SK-N-SH (cell line): Measurements from ENCODE around the gene FKRP. TPM values are rescaled to one million over a fixed set of nuclear protein-coding genes. Genes with fewer than 3 reads are reported as not detected.

Source experiments
- CTCF ChIA-PET: fragments of 300-600, 350-600 bp; formaldehyde crosslinking; extraction: SDS; loops from one replicate; lab custom pipeline; 2021; lab: Yijun Ruan, JAX
- POLR2A ChIA-PET: fragments of 350-600 bp; sonication (Branson Sonifier 250); formaldehyde crosslinking; extraction: SDS; loops from one replicate; lab custom pipeline; 2020; ENCODE audit warnings: antibody characterized with exemption, inconsistent platforms; lab: Yijun Ruan, JAX
- DNase-seq: peaks from one replicate; pipeline ENCODE4 v3.0.0; 2012
- H2AFZ ChIP-seq: fragments of 200-600 bp; sonication (generic); 2 replicates; pipeline ENCODE4 v1.8.1; 2016; ENCODE audit warnings: antibody characterized with exemption, mild to moderate bottlenecking, low read depth
- H3F3A ChIP-seq: fragments of 200-600 bp; sonication (generic); replicated peaks from 2 replicates; pipeline ENCODE3; 2016; ENCODE audit warnings: antibody characterized with exemption, mild to moderate bottlenecking; ENCODE audit not compliant: insufficient read depth
- H3K27ac ChIP-seq, 2 experiments: fragments of 200-500 bp in 1 of 2; fragments of 200-600 bp in 1 of 2; sonication (Bioruptor generic) in 1 of 2; sonication (generic), shearing (Covaris generic) in 1 of 2; 2 replicates each; pipeline versions ENCODE4 v1.5.1 to v1.6.1; 2014 to 2016; ENCODE audit warnings: low read depth in 2 of 2, inconsistent platforms in 1 of 2, low read length in 1 of 2, mild to moderate bottlenecking in 1 of 2, mixed read lengths in 1 of 2
- H3K27me3 ChIP-seq: fragments of 200-600 bp; sonication (generic), shearing (Covaris generic); 2 replicates; pipeline ENCODE4 v1.6.1; 2016; ENCODE audit warnings: mixed run types; ENCODE audit not compliant: insufficient read depth
- H3K36me3 ChIP-seq, 2 experiments: fragments of 200-500 bp in 1 of 2; fragments of 200-600 bp in 1 of 2; sonication (Bioruptor generic) in 1 of 2; sonication (generic) in 1 of 2; replicated peaks in 1 of 2; 2 replicates each; pipeline versions ENCODE3 to v1.5.1; 2014 to 2016; ENCODE audit warnings: low read length in 1 of 2, mild to moderate bottlenecking in 1 of 2; ENCODE audit not compliant: insufficient read depth in 2 of 2, control insufficient read depth in 1 of 2
- H3K4me1 ChIP-seq, 2 experiments: fragments of 200-500 bp in 1 of 2; fragments of 200-600 bp in 1 of 2; sonication (Bioruptor generic) in 1 of 2; sonication (generic), shearing (Covaris generic) in 1 of 2; 2 replicates each; pipeline versions ENCODE4 v1.5.1 to v1.6.1; 2014 to 2016; ENCODE audit warnings: low read depth in 1 of 2, low read length in 1 of 2, mixed run types in 1 of 2; ENCODE audit not compliant: insufficient read depth in 2 of 2, control insufficient read depth in 1 of 2
- H3K4me2 ChIP-seq: fragments of 200-600 bp; sonication (generic), shearing (Covaris generic); 2 replicates; pipeline ENCODE4 v1.6.1; 2017; ENCODE audit warnings: mixed run types
- H3K4me3 ChIP-seq, 2 experiments: fragments of 200-500 bp in 1 of 2; fragments of 200-600 bp in 1 of 2; sonication (Bioruptor generic) in 1 of 2; sonication (generic), shearing (Covaris generic) in 1 of 2; 2 replicates each; pipeline versions ENCODE4 v1.5.1 to v1.8.1; 2014 to 2016; ENCODE audit warnings: low read depth in 2 of 2, inconsistent platforms in 1 of 2, low read length in 1 of 2, mild to moderate bottlenecking in 1 of 2, mixed read lengths in 1 of 2, moderate library complexity in 1 of 2
- H3K79me2 ChIP-seq: fragments of 200-600 bp; sonication (generic); 2 replicates; pipeline ENCODE4 v1.8.1; 2017; ENCODE audit warnings: mild to moderate bottlenecking; ENCODE audit not compliant: insufficient read depth
- H3K9ac ChIP-seq: fragments of 200-600 bp; sonication (generic); 2 replicates; pipeline ENCODE4 v1.6.1; 2017; ENCODE audit warnings: mixed run types
- H3K9me2 ChIP-seq: fragments of 200-600 bp; sonication (generic); 2 replicates; pipeline ENCODE4 v1.6.1; 2017; ENCODE audit warnings: mixed run types
- H3K9me3 ChIP-seq: fragments of 200-600 bp; sonication (generic); 2 replicates; pipeline ENCODE4 v1.6.1; 2017; ENCODE audit warnings: mixed run types, mild to moderate bottlenecking, moderate library complexity
- H4K20me1 ChIP-seq: fragments of 200-600 bp; sonication (generic); 2 replicates; pipeline ENCODE4 v1.6.1; 2017; ENCODE audit warnings: mild to moderate bottlenecking, mixed run types; ENCODE audit not compliant: insufficient read depth
- EP300 ChIP-seq, 2 experiments: IDR thresholded peaks; 2 replicates each; pipeline versions ENCODE4 v1.4.0 to v1.6.1; 2012; ENCODE audit warnings: borderline replicate concordance in 1 of 2, low read depth in 1 of 2, low read length in 1 of 2
- FOSL2 ChIP-seq: IDR thresholded peaks from 2 replicates; pipeline ENCODE4 v1.4.0; 2012; ENCODE audit warnings: low read depth, mild to moderate bottlenecking, moderate library complexity, borderline replicate concordance
- FOXM1 ChIP-seq: IDR thresholded peaks from 2 replicates; pipeline ENCODE4 v1.4.0; 2012; ENCODE audit warnings: low read depth, mild to moderate bottlenecking
- IRF3 ChIP-seq: fragments of 150-350 bp; IDR thresholded peaks from 2 replicates; pipeline ENCODE4 v1.6.1; 2016; ENCODE audit warnings: mild to moderate bottlenecking, low read depth, low read length
- JUND ChIP-seq: IDR thresholded peaks from 2 replicates; pipeline ENCODE4 v1.4.0; 2012
- NFIC ChIP-seq: IDR thresholded peaks from 2 replicates; pipeline ENCODE4 v1.4.0; 2012; ENCODE audit warnings: borderline replicate concordance
- NRF1 ChIP-seq: IDR thresholded peaks from 2 replicates; pipeline ENCODE4 v1.6.1; 2012; ENCODE audit warnings: low read depth, mild to moderate bottlenecking, low read length
- POLR2AphosphoS5 ChIP-seq: IDR thresholded peaks from 2 replicates; pipeline ENCODE4 v1.6.1; 2012; ENCODE audit warnings: low read depth, low read length
- RCOR1 ChIP-seq: fragments of 150-350 bp; IDR thresholded peaks from 2 replicates; pipeline ENCODE4 v1.6.1; 2017; ENCODE audit warnings: antibody characterized with exemption, low read length
- REST ChIP-seq: IDR thresholded peaks from 2 replicates; pipeline ENCODE4 v1.6.1; 2012; ENCODE audit warnings: mild to moderate bottlenecking, low read depth, low read length, moderate library complexity
- RFX5 ChIP-seq: IDR thresholded peaks from 2 replicates; pipeline ENCODE4 v1.6.1; 2012; ENCODE audit warnings: mild to moderate bottlenecking, improper control_type of control experiment, low read length
- RXRA ChIP-seq: IDR thresholded peaks from 2 replicates; pipeline ENCODE4 v1.4.0; 2012; ENCODE audit warnings: low read depth, mild to moderate bottlenecking, borderline replicate concordance
- TAF1 ChIP-seq: IDR thresholded peaks from 2 replicates; pipeline ENCODE4 v1.6.1; 2012; ENCODE audit warnings: low read depth, mild to moderate bottlenecking, low read length, moderate library complexity, borderline replicate concordance
- TCF12 ChIP-seq: IDR thresholded peaks from 2 replicates; pipeline ENCODE4 v1.4.0; 2012
- USF1 ChIP-seq: IDR thresholded peaks from 2 replicates; pipeline ENCODE4 v1.4.0; 2012; ENCODE audit warnings: low read depth, borderline replicate concordance
- USF2 ChIP-seq: fragments of 150-350 bp; IDR thresholded peaks from 2 replicates; pipeline ENCODE4 v1.6.1; 2017; ENCODE audit warnings: antibody characterized with exemption, low read length, low read depth, borderline replicate concordance
- WGBS: methylation state at CpG from one replicate; pipeline ENCODE4 v1.1.6; 2017; ENCODE audit warnings: low lambda C conversion rate; 5-methylcytosine and 5-hydroxymethylcytosine counted together
- polyA plus RNA-seq, 3 experiments: library from polyadenylated mRNA; depleted of rRNA; stranded (reverse); fragments of >200 nt; gene quantifications; 2 replicates each; pipeline ENCODE4 v1.2.3, GENCODE V29; 2012
- TF ChIP-seq, protein P1 (sequence below): fragments of 200-600 bp; sonication (generic); IDR thresholded peaks from 2 replicates; pipeline ENCODE4 v1.6.1; 2017; ENCODE audit warnings: antibody characterized with exemption, mild to moderate bottlenecking, moderate library complexity
- TF ChIP-seq, protein P2 (sequence below): IDR thresholded peaks from 2 replicates; pipeline ENCODE4; 2012
- TF ChIP-seq, protein P3 (sequence below): IDR thresholded peaks from 2 replicates; pipeline ENCODE4 v1.4.0; 2012; ENCODE audit warnings: low read depth

Gene FKRP
- polyA plus RNA-seq, 1 of the 3 experiments (the other 2 are of a cell fraction): 37.3 TPM

GRCh38 chr19:46727757-46728156 is 18.1 kb upstream of the FKRP start (continued):
- TF ChIP-seq, protein P1, sequence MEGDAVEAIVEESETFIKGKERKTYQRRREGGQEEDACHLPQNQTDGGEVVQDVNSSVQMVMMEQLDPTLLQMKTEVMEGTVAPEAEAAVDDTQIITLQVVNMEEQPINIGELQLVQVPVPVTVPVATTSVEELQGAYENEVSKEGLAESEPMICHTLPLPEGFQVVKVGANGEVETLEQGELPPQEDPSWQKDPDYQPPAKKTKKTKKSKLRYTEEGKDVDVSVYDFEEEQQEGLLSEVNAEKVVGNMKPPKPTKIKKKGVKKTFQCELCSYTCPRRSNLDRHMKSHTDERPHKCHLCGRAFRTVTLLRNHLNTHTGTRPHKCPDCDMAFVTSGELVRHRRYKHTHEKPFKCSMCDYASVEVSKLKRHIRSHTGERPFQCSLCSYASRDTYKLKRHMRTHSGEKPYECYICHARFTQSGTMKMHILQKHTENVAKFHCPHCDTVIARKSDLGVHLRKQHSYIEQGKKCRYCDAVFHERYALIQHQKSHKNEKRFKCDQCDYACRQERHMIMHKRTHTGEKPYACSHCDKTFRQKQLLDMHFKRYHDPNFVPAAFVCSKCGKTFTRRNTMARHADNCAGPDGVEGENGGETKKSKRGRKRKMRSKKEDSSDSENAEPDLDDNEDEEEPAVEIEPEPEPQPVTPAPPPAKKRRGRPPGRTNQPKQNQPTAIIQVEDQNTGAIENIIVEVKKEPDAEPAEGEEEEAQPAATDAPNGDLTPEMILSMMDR: no peak
- TF ChIP-seq EP300 (IDR thresholded peaks at IDR 0.05; ENCODE audit: borderline replicate concordance in 1 of 2, low read depth in 1 of 2, low read length in 1 of 2) (no peak), NRF1 (no peak)

- H3F3A ChIP-seq: peaks cover 6% of the 10 kb centered on the region
- H3K4me1 ChIP-seq: peaks cover 3 to 10% of the 10 kb centered on the region in 2 experiments; a peak in 2 of 4 replicates
- H3K9me2 ChIP-seq: no peaks in the 10 kb centered on the region
- DNase-seq: no peak
- peaks cover 20 to 85% of the 10 kb centered on the region in 2 experiments for H3K36me3 ChIP-seq
- POLR2A ChIA-PET: interaction anchor here (0.6 to 1.4 kb wide), 3 partner anchors 16 to 54 kb away, joined by 3 to 5 read pairs (median 3); no protein-coding TSS in a partner anchor
- TF ChIP-seq FOSL2 (no peak), FOXM1 (no peak), RCOR1 (no peak), TAF1 (no peak), USF1 (no peak), NRF1 (no peak), RXRA (no peak), USF2 (no peak), REST (no peak), NFIC (no peak), EP300 (IDR thresholded peaks at IDR 0.05; ENCODE audit: borderline replicate concordance in 1 of 2, low read depth in 1 of 2, low read length in 1 of 2) (no peak), JUND (no peak), POLR2AphosphoS5 (no peak), RFX5 (no peak), IRF3 (no peak), TCF12 (no peak)
- TF ChIP-seq, protein P2, sequence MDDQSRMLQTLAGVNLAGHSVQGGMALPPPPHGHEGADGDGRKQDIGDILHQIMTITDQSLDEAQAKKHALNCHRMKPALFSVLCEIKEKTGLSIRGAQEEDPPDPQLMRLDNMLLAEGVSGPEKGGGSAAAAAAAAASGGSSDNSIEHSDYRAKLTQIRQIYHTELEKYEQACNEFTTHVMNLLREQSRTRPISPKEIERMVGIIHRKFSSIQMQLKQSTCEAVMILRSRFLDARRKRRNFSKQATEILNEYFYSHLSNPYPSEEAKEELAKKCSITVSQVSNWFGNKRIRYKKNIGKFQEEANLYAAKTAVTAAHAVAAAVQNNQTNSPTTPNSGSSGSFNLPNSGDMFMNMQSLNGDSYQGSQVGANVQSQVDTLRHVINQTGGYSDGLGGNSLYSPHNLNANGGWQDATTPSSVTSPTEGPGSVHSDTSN: no peak
- TF ChIP-seq, protein P3, sequence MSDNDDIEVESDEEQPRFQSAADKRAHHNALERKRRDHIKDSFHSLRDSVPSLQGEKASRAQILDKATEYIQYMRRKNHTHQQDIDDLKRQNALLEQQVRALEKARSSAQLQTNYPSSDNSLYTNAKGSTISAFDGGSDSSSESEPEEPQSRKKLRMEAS: no peak
- no peak overlapping the region for H3K4me3 ChIP-seq
- no peak overlapping the region for H3K27ac ChIP-seq
- CTCF ChIA-PET: interaction anchor here (0.7 to 3.8 kb wide), 29 partner anchors 8 to 1230 kb away, joined by 3 to 58 read pairs (median 4); partner anchors contain the start of genes DACT3, FKRP, PPM1N and PRKD2
- WGBS: 100% methylated on average over 7 of the region's 14 CpGs
- H3K27me3 ChIP-seq: no peaks in the 10 kb centered on the region
- H3K4me2 ChIP-seq: no peak overlapping the region
- peaks cover 56% of the 10 kb centered on the region for H4K20me1 ChIP-seq
- no peaks in the 10 kb centered on the region for H3K9me3 ChIP-seq
- no peak overlapping the region for H2AFZ ChIP-seq
- H3K9ac ChIP-seq: no peak overlapping the region
- H3K79me2 ChIP-seq: peaks cover 35% of the 10 kb centered on the region; the same call in 1 of the 2 replicates
Measured at GRCh38 chr19:46728208-46728607, 17.6 kb upstream of the FKRP start.
